Measurements from ENCODE around the gene ARHGDIG. TPM values are rescaled to one million over a fixed set of nuclear protein-coding genes. Genes with fewer than 3 reads are reported as not detected.

ARHGDIG gene
- total and polyA plus RNA-seq, 2 donors (not counting 3 experiments of a cell fraction or from before 2014, with no cell fraction given): 0.93 to 2.2 TPM

- H3K9ac ChIP-seq (replicated peaks; ENCODE audit: extremely low read depth, insufficient read depth, low read length): no peak overlapping the region
- ChIA-PET POLR2A (no interaction called here), CTCF (no interaction called here)
- H4K20me1 ChIP-seq (replicated peaks; ENCODE audit: control insufficient read depth, extremely low read depth, insufficient read depth, low read length): no peaks in the 10 kb centered on the region
- no peaks in the 10 kb centered on the region for H3K27me3 ChIP-seq (ENCODE audit: control insufficient read depth in 2 of 2, insufficient read depth in 2 of 2, low read length in 2 of 2)
- H3K4me1 ChIP-seq (ENCODE audit: control insufficient read depth, extremely low read depth, insufficient read depth, low read length): no peaks in the 10 kb centered on the region
- BruUV-seq (replicated peaks): no TSS peak
- dilution Hi-C loops (cut with MboI; ENCODE audit: extremely low pct_ligation_motif_present, low sequenced_read_pairs): no loop called here
- H3K27ac ChIP-seq (ENCODE audit: insufficient read depth, low read depth, low read length): no peak overlapping the region
- no peak overlapping the region for H3K4me3 ChIP-seq (replicated peaks in 1 of 3; ENCODE audit: insufficient read depth in 1 of 3, low read depth in 1 of 3, low read length in 3 of 3)
- H3K9me3 ChIP-seq (replicated peaks; ENCODE audit: control insufficient read depth, insufficient read depth, low read length): no peaks in the 10 kb centered on the region
- no peak overlapping the region for H3K4me2 ChIP-seq (ENCODE audit: insufficient read depth, low read length)
- H3K79me2 ChIP-seq (ENCODE audit: control insufficient read depth, insufficient read depth, low read length): no peaks in the 10 kb centered on the region
- H3K36me3 ChIP-seq (ENCODE audit: control insufficient read depth in 2 of 2, extremely low read depth in 1 of 2, insufficient read depth in 2 of 2, low read length in 2 of 2): peaks cover 3 to 42% of the 10 kb centered on the region in 2 experiments
- intact Hi-C loops (cut with micrococcal nuclease): no loop called here
- TF ChIP-seq MAX (IDR thresholded peaks at IDR 0.05; ENCODE audit: insufficient read depth, insufficient read length) (no peak), JUN (IDR thresholded peaks at IDR 0.05; ENCODE audit: borderline replicate concordance, insufficient read depth, insufficient read length, low read depth) (no peak), EZH2 (IDR thresholded peaks at IDR 0.05; ENCODE audit: borderline replicate concordance, low read depth, low read length, severe bottlenecking) (no peak), POLR2AphosphoS5 (IDR thresholded peaks at IDR 0.05; ENCODE audit: insufficient read depth, low read depth, low read length) (no peak), GATA2 (IDR thresholded peaks at IDR 0.05; ENCODE audit: insufficient read depth, insufficient read length, low read depth, low read length) (no peak), MYC (IDR thresholded peaks at IDR 0.05; ENCODE audit: low read depth, low read length) (no peak), POLR2A (IDR thresholded peaks at IDR 0.05; ENCODE audit: low read depth, low read length) (no peak), FOS (IDR thresholded peaks at IDR 0.05; ENCODE audit: borderline replicate concordance, insufficient read depth, low read length) (no peak), CTCF (IDR thresholded peaks at IDR 0.05; ENCODE audit: extremely low read depth in 1 of 2, insufficient read depth in 1 of 2, low read depth in 1 of 2, low read length in 2 of 2) (no peak)
- no peaks in the 10 kb centered on the region for H3K9me1 ChIP-seq (replicated peaks; ENCODE audit: control insufficient read depth, extremely low read depth, insufficient read depth, low read length)
- FAIRE-seq (no peak), DNase-seq (ENCODE audit: low read depth, low spot score) (no peak)
- no peak overlapping the region for H2AFZ ChIP-seq (ENCODE audit: low read depth, low read length)
Observed at GRCh38 chr16:309476-309875, 29.1 kb downstream of the ARHGDIG start.

All from endothelial cell of umbilical vein (primary cell).